OCI-LY7 (cell line): ENCODE data around the gene TMC1. TPM values are rescaled to one million over a fixed set of nuclear protein-coding genes. Genes with fewer than 3 reads are reported as not detected.

ENCODE experiments used
- BruUV-seq: library from RNA; stranded (reverse); fragments of 400-500 nt; replicated peaks from 2 replicates; lab custom pipeline; 2021; lab: Mats Ljungman, UMichigan
- CTCF ChIA-PET: fragments of 300-600 bp; sonication (Branson Sonifier 250); formaldehyde crosslinking; loops from one replicate; lab custom pipeline; 2022; ENCODE audit warnings: antibody characterized with exemption; ENCODE audit not compliant: unreplicated experiment; lab: Charles Lee
- POLR2A ChIA-PET: fragments of 300-600 bp; sonication (Branson Sonifier 250); formaldehyde crosslinking; loops from one replicate; lab custom pipeline; 2022; ENCODE audit warnings: antibody characterized with exemption; lab: Charles Lee
- DNase-seq: peaks from one replicate; pipeline ENCODE4 v3.0.0-alpha.2; 2015; ENCODE audit warnings: low spot score
- H2AFZ ChIP-seq: fragments of 200-600 bp; sonication (generic), shearing (Covaris generic); 2 replicates; pipeline ENCODE4 v1.6.1; 2014; ENCODE audit warnings: mild to moderate bottlenecking, antibody characterized with exemption, low read length, moderate library complexity
- H3K27ac ChIP-seq: fragments of 200-600 bp; sonication (generic); 2 replicates; pipeline ENCODE4 v1.5.1; 2014; ENCODE audit warnings: mixed run types, low read depth, mild to moderate bottlenecking, moderate library complexity, low read length, inconsistent platforms; ENCODE audit not compliant: poor library complexity, severe bottlenecking
- H3K36me3 ChIP-seq: fragments of 200-600 bp; sonication (generic); 2 replicates; pipeline ENCODE4 v1.6.1; 2014; ENCODE audit warnings: mild to moderate bottlenecking, antibody characterized with exemption, low read length, moderate library complexity, mixed read lengths; ENCODE audit not compliant: insufficient read depth
- H3K4me1 ChIP-seq: fragments of 200-600 bp; sonication (generic); 2 replicates; pipeline ENCODE4 v1.5.1; 2014; ENCODE audit warnings: mild to moderate bottlenecking, low read length; ENCODE audit not compliant: insufficient read depth, poor library complexity, severe bottlenecking
- H3K4me2 ChIP-seq: fragments of 200-600 bp; sonication (generic); 2 replicates; pipeline ENCODE4 v1.6.1; 2014; ENCODE audit warnings: mild to moderate bottlenecking, low read length
- H3K4me3 ChIP-seq: fragments of 200-600 bp; sonication (generic); 2 replicates; pipeline ENCODE4 v1.5.1; 2014; ENCODE audit warnings: mild to moderate bottlenecking, low read depth, low read length; ENCODE audit not compliant: poor library complexity, severe bottlenecking
- H3K79me2 ChIP-seq: fragments of 200-600 bp; sonication (generic); 2 replicates; pipeline ENCODE4 v1.6.1; 2016; ENCODE audit warnings: low read depth, mild to moderate bottlenecking, low read length, moderate library complexity, mixed read lengths; ENCODE audit not compliant: insufficient read depth
- H3K9me2 ChIP-seq: fragments of 200-600 bp; sonication (generic); 2 replicates; pipeline ENCODE4 v1.6.1; 2016; ENCODE audit warnings: mild to moderate bottlenecking, low read length, mixed read lengths; ENCODE audit not compliant: insufficient read depth
- H3K9me3 ChIP-seq: fragments of 200-600 bp; sonication (generic); 2 replicates; pipeline ENCODE4 v1.6.1; 2014; ENCODE audit warnings: mild to moderate bottlenecking, mixed run types, low read length, mixed read lengths
- H4K20me1 ChIP-seq: fragments of 200-600 bp; sonication (generic); 2 replicates; pipeline ENCODE4 v1.6.1; 2014; ENCODE audit warnings: mild to moderate bottlenecking, antibody characterized with exemption, low read length, moderate library complexity, mixed read lengths; ENCODE audit not compliant: insufficient read depth
- CTCF ChIP-seq: fragments of 200-600 bp; sonication (generic); conservative IDR thresholded peaks from 2 replicates; pipeline ENCODE4 v1.5.1; 2014; ENCODE audit warnings: mild to moderate bottlenecking, antibody characterized with exemption, low read length, moderate library complexity, mixed read lengths
- EZH2phosphoT487 ChIP-seq: fragments of 200-600 bp; sonication (generic); IDR thresholded peaks from 2 replicates; pipeline ENCODE4 v1.6.1; 2018; ENCODE audit warnings: low read depth, borderline replicate concordance, mild to moderate bottlenecking, mixed run types, antibody characterized with exemption, low read length, moderate library complexity, mixed read lengths
- intact Hi-C: fragments of 100-400 bp; cut with micrococcal nuclease; formaldehyde crosslinking; loops from one replicate; pipeline ENCODE4 v1.10.0; 2022; ENCODE audit not compliant: unreplicated experiment
- total RNA-seq, 2 experiments: library from RNA; depleted of rRNA in 1 of 2; stranded (reverse); fragments of >200 nt in 1 of 2; shearing (Covaris generic) in 1 of 2; gene quantifications; 2 replicates each; pipeline ENCODE4 v1.2.3, GENCODE V29; 2014 to 2022

The TMC1 gene
- total RNA-seq, 2 experiments from 2014 or later, result not detected

DNA sequence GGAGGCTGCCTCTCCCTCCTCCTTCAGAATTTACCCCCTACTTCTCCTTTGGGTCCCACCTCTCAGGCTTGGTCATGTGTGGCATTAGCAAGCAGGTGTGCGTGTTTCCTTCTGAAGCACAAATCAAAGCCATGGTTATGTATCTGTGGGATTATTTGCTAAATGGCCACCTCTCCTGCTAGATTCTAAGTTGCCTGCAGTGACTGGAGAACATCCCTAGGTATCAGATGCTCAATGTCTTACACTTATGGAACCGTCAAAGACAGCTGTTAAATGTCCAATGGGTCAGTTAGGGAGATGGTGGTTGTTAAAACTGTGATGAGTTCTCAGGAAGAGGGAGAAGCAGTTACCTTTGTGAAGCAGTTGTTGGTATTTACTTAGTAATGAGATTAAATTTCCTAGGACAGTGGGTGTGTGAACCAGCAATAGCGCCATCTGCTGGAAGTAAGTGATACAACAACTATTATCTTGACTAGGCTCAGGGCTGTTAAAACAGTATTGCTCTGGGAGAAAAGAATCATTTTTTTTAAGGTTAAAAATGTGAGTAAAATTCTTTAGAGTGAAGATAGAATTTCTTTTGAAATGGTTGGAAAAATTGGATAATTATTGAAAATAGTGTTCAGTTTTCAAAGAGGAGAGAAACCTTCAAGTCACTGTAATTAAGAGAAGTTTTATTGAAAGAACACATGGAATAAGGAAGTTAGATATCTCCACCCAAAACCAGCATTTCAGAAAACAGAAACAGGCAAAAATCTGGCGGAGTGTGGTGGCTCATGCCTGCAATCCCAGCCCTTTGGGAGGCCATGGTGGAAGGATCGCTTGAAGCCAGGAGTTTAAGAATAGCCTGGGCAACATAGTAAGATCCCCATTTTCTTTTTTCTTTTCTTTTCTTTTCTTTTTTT, 71.3 kb downstream of the TMC1 start:
- no peaks in the 10 kb centered on the region for H3K36me3 ChIP-seq
- intact Hi-C loops, result loop anchor here (1.0 to 2.0 kb wide), 2 partner anchors 311 to 554 kb away; no protein-coding TSS in a partner anchor
- H3K4me1 ChIP-seq, result no peaks in the 10 kb centered on the region
- no TSS peak for BruUV-seq
- no peaks in the 10 kb centered on the region for H3K9me2 ChIP-seq
- H3K9me3 ChIP-seq, result no peaks in the 10 kb centered on the region
- TF ChIP-seq EZH2phosphoT487 (no peak), CTCF (peak; percentile 96)
- DNase-seq, result peak; percentile 52
- POLR2A ChIA-PET, result no interaction called here
- no peak overlapping the region for H2AFZ ChIP-seq
- H4K20me1 ChIP-seq, result no peaks in the 10 kb centered on the region
- H3K79me2 ChIP-seq, result no peaks in the 10 kb centered on the region
- no peak overlapping the region for H3K4me3 ChIP-seq
- no peak overlapping the region for H3K4me2 ChIP-seq
- CTCF ChIA-PET, result no interaction called here
- H3K27ac ChIP-seq, result no peak overlapping the region

DNA sequence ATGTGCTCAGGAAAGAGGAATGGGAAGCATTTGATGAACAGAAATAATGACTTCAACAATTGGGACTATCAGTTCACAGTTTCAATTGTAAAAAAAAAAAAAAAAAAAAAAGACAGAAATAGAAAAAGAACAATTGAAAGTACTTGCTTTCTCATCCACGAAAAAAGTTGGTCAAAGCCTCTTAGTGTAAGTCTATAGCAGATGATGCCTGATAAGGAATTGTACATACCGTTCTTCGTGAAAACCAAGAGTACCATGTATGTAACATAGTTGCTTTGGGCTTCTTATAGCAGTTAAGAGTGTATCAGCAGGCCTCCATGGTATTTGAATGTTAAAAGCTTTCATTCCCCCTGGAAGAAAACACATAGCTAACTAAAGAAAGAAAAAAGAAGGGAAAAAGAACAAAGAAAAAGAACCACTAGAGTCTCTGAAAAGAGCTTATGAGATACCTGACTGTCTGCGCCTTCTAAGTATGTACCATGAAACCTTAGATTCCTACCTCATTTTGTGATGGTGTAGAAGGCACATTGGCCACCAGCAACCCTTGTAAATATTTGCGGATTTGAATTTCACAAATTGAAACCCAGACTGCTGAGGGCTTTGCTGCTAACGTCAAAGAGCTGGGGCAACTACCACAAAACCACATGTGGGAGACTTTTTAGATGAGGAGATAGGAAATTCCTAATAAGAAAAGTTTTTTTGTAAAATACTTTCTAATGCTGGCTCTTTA, 75.2 kb downstream of the TMC1 start:
- intact Hi-C loops, result no loop called here

More for the DNA sequence above, 75.2 kb downstream of the TMC1 start:
- BruUV-seq, result no TSS peak
- H3K36me3 ChIP-seq, result no peaks in the 10 kb centered on the region
- H3K4me3 ChIP-seq, result no peak overlapping the region
- no peaks in the 10 kb centered on the region for H3K79me2 ChIP-seq
- H3K9me3 ChIP-seq, result no peaks in the 10 kb centered on the region
- ChIA-PET POLR2A (interaction anchor here (0.5 kb wide), 1 partner anchor 86 kb away, joined by 3 read pairs; no protein-coding TSS in a partner anchor), CTCF (no interaction called here)
- H4K20me1 ChIP-seq, result no peaks in the 10 kb centered on the region
- H3K9me2 ChIP-seq, result no peaks in the 10 kb centered on the region
- no peak overlapping the region for H2AFZ ChIP-seq
- no peak overlapping the region for H3K27ac ChIP-seq
- no peak for TF ChIP-seq EZH2phosphoT487
- no peak for TF ChIP-seq CTCF
- no peak overlapping the region for H3K4me2 ChIP-seq
- no peak for DNase-seq
- no peaks in the 10 kb centered on the region for H3K4me1 ChIP-seq
